Activated CD4-positive, alpha-beta T cell treated with anti-CD3 and anti-CD28 coated beads, Interleukin-2, amount 50 U/mL, for 1 hour (primary cell): ENCODE data around the gene PDZRN3.

Source experiments
- DNase-seq: peaks from one replicate; pipeline ENCODE4 v3.0.0-alpha.2; 2020

Gene PDZRN3

DNA sequence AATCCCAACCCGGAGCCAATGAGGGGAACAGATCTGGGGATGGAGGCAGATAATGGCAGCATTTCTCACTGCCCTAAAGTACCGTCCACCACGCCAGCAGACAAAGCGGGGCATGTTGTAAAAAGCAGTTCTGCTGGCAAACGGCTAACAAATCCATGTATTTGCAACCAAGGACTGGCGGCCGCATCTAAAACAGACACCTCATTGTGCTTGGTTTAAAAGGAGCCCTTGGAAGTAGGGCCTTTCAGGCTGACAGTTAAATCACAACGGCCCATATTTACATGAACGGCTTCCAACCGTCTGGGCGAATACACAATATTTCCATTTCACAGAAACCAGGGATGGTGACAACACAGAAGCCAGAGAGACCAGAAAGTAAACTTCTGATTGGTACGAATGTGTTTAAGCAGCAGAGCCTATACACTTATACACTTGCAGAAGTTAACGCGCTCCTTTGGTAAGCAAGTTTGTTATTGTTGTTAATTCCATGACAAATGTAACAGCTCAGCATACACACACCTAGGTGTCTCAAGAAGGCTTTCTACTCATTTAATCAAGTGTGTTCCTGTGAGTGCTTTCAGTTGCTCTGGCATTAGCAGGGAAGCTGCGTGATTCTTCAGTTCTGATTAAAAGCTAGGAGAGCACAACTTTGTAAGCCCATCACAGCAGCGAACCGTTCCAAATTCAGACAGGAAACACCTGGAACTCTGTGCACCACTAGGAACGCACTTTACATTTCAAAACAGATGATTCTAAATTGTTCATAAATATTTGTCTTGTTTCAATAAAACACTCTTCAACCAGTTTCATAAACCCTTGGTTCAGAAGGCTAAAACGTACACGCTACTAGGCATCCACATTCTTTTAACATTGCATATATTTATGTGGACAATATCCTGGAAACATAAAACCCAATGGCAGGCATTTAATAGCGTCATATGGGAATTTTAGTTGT is 112.9 kb downstream of the PDZRN3 start:
- DNase-seq: no peak

DNA sequence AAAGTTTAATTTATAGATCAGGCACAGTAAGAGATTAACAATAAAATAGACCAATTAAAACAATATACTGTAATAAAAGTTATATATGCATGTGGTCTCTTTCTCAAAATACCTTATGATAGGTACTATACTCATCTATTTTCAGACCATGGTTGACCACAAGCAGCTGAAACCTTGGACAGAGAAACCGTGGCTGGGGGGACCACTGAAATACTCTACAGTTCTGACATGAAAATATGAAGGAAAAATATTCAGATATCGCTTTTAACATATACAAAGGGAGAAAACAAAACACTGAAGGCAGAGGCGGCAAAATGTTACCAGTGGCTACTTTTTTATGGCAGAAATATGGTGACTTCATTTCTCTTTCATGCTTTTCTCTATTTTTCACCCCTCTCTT is 114.0 kb downstream of the PDZRN3 start:
- no peak for DNase-seq

DNA sequence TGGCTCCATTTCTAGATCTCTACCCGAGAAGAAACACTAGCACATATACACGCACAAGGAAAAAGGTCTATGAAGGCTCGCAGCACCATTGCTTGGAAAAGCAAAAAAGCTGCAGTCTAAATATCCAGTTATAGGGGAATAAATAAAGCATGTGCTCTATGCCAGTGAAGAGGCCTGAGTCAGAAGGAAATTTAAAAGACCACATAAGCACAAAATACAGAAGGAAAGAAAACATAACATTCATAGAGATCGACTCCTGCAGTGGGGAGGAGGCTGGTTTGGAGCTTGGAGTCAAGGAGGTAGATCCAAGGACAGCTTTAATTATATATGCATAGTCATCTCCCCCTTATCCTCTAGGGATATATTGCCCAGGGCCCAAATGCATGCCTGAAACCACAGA is 114.4 kb downstream of the PDZRN3 start:
- DNase-seq: no peak

DNA sequence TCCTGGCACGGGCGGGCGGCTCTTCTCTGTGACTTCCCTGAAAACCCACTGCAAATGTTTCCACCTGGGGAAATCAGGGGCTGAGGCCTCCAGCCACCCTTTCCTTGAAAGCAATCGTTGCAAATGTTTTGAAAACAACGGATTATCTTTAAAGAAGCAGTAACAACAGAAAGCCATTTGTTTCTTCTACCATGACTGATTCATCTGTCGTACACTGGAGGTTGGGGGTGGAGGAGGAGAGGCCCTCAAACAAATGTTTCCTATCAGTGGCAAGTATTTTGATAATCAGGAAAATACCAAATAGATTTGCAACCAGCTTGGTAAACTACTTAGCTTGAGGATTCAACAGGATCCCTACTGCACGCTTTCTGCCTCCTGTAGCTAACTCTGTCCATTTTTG is 114.9 kb downstream of the PDZRN3 start:
- DNase-seq: no peak

DNA sequence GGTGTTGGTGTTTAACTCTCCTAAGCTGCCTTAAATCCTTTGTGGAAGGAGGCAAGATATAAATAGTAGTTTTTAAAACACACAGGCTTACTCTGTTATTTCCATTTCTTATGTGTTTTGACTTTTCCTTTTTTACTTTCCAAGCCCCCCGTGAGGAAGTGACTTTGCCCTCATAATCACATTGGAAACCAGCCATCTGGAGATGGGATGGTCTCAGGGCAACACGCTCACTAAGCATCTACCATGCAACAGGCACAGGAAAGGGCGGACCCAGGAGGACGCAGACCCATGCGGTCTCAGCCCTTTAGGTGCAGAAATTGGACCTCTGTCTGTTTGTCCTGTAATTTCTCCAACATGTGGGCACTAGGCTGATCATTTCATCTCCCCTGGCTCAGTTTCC is 115.7 kb downstream of the PDZRN3 start:
- no peak for DNase-seq

DNA sequence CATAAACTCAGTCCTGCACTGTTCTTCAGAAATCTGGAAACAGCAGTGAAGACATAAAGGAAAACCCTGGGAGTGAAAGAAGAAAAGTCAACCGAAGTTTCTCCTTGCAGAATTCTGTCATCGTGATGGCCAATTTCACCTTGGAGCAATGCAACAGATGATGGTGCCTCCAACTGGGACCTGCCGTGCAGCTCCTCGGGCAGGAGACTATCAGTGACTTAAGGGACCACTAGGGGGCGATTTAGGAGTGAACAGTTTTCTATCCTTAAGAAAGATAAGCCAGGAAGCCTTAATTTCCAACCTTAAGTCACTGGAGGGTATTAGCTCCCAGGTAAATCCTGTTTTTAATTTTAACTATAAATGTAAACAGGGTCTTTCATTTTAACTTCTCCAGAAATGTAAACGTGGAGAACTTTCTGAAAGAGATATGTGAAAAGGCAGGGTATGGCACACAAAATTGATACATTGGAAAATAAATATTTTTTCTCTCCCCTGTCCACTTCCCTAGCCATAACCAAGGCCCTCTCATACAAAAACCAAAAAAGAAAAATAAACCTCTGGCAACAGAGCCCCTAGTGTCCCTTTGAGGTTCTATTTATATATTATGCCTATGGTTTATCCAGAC is 116.3 kb downstream of the PDZRN3 start:
- DNase-seq: peak; percentile 3

DNA sequence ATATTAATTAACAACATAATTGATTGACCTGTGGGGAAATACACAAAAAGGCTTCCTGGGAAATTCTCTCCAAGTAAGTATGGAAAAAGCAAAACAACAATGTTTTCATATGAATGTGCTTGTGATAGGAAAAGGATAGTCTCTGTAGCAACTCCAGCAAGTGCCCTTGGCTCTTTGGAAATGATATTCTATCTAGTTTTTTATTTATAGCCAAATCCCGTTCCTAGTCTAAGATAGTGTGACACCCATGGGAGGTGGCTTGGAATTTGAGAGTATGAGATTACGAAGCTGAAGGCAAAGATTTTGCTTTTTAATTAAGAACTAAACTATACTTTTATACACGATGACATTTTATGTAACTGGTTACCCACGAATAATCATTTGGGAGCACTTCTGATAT is 119.9 kb downstream of the PDZRN3 start:
- no peak for DNase-seq

DNA sequence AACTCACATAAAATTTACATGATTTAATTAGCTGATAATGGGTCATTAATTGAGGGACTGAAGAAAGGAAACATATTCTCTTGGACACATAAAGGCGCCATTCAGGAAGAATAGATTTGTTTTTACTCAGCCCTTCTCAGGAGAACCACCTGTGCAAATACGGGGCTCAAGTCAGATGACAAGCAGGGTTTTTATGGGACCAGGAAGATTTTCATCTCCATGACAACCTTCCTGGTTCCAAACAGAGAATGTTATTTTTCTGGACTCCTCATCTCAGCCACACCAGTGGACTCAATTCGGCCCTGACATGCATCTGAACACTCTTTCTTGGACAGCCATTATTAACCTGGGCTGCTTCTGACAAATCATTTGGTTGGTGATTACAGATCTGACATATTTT is 120.5 kb downstream of the PDZRN3 start:
- DNase-seq: no peak

DNA sequence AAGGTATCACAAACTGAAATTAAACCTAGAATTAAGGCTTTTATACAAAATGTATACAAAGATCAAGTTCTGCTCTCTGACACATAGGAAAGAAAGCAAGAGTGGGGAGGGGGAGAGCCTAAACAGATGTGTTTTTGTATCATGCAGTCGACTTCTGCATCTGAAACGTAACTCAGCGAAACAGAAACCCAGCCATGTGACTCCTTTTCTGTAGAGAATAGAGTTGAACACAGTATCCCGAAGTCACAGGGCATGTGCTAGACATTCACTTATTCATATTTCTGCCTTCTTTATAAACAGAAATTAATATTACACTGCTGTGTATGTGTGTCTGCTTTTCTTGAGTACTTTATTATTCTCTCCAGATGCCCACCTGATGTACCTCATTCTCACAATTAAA is 121.0 kb downstream of the PDZRN3 start:
- no peak for DNase-seq

DNA sequence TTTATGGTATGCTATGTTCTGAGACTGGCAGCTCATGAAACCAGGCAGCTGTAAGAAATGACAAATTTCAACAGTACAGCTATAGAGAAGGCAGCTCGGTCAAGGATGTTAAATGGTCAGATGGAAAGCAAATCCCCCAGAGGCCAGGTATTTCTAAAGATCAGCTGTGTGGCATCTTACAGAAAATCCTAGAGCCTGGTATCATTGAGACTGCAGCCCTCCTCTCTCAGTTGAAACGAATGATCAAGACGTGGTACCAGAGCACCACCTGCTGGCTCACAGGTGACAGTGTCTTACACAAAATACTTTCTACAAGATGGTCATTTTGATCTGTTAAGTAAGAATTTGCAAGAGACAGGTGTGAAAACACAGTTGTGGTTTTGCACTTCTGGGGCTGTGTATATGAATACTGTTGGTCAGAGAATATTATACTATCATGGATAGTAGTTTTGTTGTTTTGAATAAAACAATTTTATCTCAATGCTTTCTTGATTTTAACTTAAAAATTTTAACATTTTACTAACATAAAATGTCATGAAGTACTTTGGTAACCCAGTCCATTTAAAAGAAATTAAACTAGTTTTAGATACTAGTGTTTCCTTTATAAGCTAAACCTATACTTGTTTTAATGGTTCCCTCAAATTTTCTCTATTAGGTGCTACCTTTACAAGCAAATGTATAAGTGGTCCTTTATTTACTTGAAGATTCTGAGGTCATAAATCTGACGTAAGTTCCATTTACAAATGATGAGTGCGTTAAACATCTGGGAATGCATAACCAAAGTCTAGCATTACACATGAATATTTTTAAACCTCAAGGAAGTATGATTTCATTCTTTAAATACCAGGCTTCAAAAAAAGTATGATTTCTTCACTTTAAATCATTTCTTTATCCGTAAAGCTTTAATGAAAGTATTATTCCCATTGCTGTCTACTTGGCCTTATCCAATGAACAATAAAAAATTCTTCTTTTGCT is 121.8 kb downstream of the PDZRN3 start:
- DNase-seq: peak; percentile 36

DNA sequence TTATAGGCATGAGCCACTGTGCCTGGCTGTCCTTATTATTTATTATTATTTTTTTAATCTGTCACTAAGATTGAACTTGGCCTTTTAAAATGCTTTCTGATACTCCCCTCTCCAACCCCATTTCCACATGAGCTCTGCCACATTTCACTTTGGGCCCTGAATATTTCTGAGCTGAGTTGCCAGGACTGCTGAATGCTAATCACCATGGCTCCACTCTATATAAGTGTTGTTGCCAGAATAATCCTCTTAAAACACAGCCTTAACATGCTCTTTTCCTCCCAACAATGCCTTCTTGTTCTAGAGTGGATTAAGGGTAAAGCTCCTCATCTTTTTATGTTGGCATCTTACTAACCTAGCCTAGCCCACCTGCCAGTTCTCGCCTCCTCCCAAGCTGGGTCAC is 124.4 kb downstream of the PDZRN3 start:
- no peak for DNase-seq

DNA sequence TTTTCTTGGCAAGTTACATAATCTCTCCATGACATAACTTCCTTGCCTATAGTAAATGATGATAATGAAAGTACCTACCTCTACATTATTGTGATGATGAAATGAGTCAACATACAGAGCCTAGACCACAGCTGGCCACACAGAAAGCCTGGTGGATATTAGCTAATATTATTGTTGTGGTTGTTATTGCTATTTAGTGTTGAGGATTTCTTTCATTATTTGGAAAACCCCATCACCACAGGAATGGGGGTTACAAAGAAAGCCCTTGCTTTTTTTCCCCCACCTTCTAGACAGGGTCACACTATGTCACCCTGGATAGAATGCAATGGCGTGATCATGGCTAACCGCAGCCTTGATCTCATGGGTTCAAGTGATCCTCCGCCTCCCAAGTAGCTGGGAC is 125.0 kb downstream of the PDZRN3 start:
- no peak for DNase-seq

DNA sequence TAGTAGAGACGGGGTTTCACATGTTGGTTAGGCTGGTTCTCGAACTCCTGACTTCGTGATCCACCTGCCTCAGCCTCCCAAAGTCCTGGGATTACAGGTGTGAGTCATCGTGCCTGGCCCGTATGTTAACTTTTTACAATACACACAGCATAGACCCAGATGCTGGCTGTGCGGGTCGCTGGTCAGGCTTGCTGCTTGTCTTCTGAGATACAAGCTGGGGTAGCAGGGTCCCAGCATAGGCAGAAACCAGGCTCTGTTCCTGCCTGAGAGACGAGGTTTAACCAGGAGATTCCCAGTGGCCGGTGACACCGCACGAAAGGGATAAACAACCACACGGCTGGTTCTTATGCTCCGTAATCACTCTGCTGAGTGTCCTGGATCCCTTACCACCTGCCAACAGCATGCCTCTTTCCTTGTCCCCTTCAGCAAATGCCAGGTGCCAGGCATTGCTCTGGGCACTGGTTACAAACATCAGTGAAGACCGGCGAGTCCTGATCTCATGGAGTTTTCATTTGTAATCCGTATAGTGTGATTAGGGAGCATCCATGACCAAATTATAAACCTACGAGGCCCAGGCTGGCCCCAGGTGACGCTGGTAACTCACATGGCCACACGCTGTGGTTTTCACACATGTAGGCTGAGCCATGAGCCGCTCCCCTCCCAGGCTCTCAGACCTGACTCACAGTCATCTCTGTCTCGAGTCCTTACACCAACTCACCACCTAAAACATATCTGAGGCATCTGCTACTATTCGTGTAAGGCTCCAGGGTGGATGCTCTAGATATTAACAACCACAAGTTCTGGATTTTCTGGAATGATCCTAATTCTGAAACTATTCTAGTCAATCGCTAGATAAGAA is 125.7 kb downstream of the PDZRN3 start:
- no peak for DNase-seq

DNA sequence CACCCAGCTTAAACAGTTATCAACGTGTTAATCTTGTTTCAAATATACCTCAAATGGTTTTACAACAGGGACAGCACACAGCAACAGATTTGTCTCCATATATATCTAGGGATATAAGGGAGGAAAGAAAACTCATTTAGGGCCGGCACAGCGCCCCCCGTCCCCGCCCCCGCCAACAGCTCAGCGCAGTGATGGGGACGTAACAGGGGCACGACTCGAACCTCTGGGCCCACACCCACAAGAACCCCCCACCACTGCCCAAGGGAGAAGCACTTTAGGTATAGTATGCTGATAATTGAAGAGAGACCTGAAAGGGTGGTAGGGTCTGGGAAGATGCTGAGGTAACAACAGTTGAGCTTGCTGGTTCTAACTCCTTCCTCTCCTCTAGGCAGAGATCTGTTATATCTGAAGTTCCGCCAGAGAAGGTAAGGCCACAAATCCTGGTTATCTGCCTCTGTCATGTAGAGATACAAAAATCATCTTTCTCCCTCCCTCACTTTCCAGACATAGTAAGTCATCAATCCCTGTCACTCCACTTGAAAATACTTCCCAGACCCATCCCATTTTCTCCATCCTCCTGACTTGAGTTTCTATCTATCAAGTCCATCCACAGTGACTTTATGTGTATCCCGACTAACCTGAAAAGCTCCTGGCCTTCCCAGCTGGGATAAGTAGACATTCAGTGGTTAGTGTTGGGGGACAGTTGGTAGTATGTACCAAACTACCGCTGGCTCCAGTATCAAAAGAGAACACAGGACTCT is 126.9 kb downstream of the PDZRN3 start:
- DNase-seq: no peak

DNA sequence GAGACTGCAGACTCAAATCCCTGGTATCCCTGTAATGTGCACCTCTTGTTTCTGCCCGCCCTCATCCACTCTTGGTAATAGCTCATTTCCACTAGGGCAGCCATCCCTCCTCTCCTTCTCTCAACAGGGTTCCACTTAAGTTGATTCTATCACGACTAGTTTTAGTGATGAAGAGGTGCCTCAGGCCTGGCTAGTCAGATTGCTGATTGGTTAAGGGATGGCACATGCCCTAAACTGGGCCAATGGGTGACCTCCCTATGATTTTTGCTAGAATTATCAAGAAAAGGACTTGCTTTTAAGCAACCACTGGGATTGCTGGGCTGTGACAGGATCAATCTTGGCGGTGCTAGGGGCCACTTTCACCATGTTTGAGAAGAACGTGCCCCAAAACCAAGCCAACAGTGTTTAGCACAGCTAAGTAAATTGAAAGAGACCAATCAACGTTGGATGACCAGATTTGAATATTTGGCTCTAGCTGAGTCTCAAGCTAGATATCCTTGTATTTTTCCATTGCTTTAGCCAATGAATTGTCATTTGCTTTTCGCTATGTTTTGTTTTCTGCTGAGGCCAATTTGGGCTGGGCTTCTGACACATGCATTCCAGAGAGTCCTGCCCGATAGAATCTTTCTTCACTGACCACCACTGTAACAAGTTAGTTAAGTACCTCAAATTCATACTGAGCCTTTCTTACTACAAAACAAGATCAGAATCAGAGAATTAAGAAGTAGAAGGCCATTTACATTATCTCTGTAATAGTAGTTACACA is 131.0 kb downstream of the PDZRN3 start:
- no peak for DNase-seq

DNA sequence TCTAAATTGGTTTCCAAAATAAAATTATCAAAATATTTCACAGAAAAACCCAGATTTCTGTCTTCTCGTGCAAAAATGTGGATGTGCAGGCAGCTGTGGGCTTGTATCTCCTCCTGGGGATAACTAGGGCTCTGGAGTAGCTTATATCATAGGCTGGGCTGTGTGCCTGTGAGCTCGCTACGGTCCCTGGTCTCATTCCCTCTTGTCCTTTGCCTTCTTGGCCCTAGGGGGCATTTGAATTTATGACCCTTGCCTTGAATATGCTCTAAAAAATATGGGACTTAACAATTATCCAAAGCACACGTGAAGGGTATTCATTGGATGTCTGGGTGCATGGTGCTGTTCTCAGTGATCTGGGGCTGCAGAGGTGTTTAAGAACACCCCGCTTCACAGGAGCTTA is 132.6 kb downstream of the PDZRN3 start:
- DNase-seq: no peak

DNA sequence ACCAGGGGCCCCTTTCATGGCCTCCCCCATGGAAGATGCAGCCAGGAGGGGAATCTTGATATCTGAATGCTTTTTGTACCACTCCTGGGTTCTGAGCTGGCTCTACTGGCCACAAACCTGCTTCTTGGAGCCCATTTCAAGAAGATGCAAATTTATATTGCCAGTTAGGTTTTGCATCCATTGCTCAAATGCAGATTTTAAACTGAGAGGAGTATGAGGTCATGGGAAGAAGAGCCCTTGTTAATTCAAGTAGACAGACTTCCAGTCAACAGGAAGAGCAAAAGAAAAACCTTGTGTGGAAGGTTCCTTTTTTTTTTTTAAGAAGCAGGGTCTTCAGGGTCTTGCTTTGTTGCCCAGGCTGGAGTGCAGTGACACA is 133.5 kb downstream of the PDZRN3 start:
- DNase-seq: no peak

DNA sequence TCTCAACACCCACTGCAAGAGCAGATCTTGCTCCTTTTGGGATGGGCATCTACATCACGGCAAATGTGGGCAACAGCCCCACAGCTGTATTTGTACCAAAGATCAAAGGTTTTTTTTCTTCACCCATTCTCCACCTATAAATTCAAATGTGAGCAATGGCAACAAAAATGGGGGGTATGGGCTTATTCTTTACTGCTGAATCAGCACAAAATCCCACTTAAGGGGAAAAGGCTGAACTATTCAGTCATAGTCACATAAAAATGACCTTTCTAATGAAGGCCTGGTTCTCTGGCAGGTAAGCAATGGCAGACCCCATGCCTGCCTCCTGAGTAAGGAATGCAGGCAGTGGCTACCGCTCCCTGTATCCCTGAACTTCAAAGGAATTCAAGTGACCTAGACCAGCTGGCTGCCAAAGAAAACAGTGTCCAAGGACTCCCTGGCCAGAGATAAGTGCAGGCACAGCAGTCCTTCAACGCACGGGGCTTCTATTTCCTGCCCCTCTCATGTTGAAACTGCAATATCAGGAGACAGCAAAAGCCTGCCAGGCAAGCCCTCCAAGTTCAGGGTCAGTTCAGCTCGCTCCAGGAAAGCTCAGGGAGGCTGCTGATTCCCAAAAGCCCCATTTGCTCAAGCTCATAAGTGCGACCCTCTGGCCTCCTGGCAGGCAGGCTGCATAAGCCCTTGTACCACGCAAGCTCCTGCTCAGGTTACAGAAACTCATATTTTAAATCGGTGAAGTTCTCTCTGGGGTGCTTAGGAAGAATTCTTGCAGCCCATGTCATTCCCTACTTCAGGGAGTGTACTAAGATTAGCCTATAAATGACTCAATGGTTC is 134.1 kb downstream of the PDZRN3 start:
- DNase-seq: no peak

DNA sequence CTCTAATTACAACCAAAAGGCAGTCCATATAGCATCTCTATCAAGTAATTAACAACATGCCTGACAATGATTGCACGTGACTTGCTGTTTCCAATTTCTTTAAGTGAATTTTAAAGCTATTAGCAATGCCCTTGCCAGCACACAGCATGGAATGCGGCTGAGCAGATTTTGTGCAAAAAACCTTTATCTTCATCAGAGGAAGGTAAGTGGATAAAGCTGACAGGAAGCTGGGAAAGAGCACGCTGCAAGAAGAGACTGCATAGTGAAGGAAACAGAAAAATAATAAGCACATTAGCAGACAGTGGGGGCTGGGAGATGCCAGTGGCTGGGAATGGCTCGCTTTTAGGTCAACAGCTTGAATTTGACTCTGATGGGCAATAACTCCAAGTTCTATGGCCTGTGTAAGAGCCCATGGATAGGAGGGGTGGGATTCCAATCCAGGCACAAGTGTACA is 138.8 kb downstream of the PDZRN3 start:
- no peak for DNase-seq
